ENCODE results near the gene CDKN1B.

CDKN1B gene

GRCh38 chr12:12716793-12717585 lies at the start of gene CDKN1B:
Gene CDKN1B (plus strand): TSS chr12:12717368. CDS start chr12:12717840, 472 bp downstream.
- peak; percentile 94 for DNase-seq

- no peak for DNase-seq
These were observed 49.2 kb upstream of the CDKN1B start for GRCh38 chr12:12668005-12668404.

GRCh38 chr12:12669020-12669419 lies 48.1 kb upstream of the CDKN1B start:
- DNase-seq, result no peak

- DNase-seq, result peak; percentile 61
These were observed 45.1 kb upstream of the CDKN1B start for GRCh38 chr12:12671850-12672660.

- DNase-seq, result no peak
These were observed 43.9 kb upstream of the CDKN1B start for GRCh38 chr12:12673296-12673695.

GRCh38 chr12:12676605-12677004 lies 40.6 kb upstream of the CDKN1B start:
- no peak for DNase-seq

GRCh38 chr12:12681061-12681765 lies 36.0 kb upstream of the CDKN1B start:
- no peak for DNase-seq

GRCh38 chr12:12682284-12682683 lies 34.9 kb upstream of the CDKN1B start:
- DNase-seq, result no peak

GRCh38 chr12:12683136-12683697 lies 34.0 kb upstream of the CDKN1B start:
- DNase-seq, result no peak

GRCh38 chr12:12683725-12684124 lies 33.4 kb upstream of the CDKN1B start:
- DNase-seq, result no peak

GRCh38 chr12:12684375-12685106 lies 32.6 kb upstream of the CDKN1B start:
- peak; percentile 8 for DNase-seq

GRCh38 chr12:12685305-12685704 lies 31.9 kb upstream of the CDKN1B start:
- no peak for DNase-seq

- DNase-seq, result no peak
These were observed 30.7 kb upstream of the CDKN1B start for GRCh38 chr12:12686472-12686871.

GRCh38 chr12:12686925-12687324 lies 30.2 kb upstream of the CDKN1B start:
- DNase-seq, result no peak

GRCh38 chr12:12689647-12690300 lies 27.4 kb upstream of the CDKN1B start:
- DNase-seq, result no peak

GRCh38 chr12:12691549-12691948 lies 25.6 kb upstream of the CDKN1B start:
- DNase-seq, result no peak

- DNase-seq, result no peak
These were observed 24.0 kb upstream of the CDKN1B start for GRCh38 chr12:12693111-12693671.

- DNase-seq, result peak; percentile 76
These were observed 20.4 kb upstream of the CDKN1B start for GRCh38 chr12:12696562-12697383.

GRCh38 chr12:12699345-12699744 lies 17.8 kb upstream of the CDKN1B start:
- DNase-seq, result no peak

- no peak for DNase-seq
These were observed 16.9 kb upstream of the CDKN1B start for GRCh38 chr12:12700254-12700653.

GRCh38 chr12:12701457-12701856 lies 15.7 kb upstream of the CDKN1B start:
- no peak for DNase-seq

Data from kidney glomerular epithelial cell (primary cell).